ENCODE measurements around the gene FANCI.

Gene FANCI

DNA sequence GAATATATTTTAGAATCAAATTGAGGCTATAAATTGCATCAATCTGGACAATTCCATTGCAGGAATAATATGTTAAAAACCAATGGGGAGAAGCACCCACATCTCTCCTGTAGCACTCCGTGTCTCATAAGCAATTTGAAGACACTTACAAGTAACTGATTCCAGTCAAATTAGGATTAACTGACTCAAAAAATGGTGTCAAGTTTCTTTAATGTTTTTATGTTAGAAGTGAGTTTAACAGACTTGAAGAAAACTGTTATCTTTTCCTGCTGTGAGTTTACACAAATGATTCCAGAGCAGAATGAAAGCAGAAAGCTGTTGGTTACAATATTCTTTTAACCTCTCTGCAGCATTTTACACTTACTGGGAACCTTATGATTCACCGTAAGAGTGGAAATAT, 45.6 kb upstream of the FANCI start:
- no peak overlapping the region for H3K4me3 ChIP-seq (ENCODE audit: low read depth, low read length)
- DNase-seq (ENCODE audit: low read depth, low spot score): no peak
- ChIA-PET POLR2A (no interaction called here), CTCF (interaction anchor here (0.6 to 8.2 kb wide), 5 partner anchors 7 to 165 kb away, joined by 4 to 97 read pairs (median 10); no protein-coding TSS in a partner anchor)
- TF ChIP-seq, protein P1, sequence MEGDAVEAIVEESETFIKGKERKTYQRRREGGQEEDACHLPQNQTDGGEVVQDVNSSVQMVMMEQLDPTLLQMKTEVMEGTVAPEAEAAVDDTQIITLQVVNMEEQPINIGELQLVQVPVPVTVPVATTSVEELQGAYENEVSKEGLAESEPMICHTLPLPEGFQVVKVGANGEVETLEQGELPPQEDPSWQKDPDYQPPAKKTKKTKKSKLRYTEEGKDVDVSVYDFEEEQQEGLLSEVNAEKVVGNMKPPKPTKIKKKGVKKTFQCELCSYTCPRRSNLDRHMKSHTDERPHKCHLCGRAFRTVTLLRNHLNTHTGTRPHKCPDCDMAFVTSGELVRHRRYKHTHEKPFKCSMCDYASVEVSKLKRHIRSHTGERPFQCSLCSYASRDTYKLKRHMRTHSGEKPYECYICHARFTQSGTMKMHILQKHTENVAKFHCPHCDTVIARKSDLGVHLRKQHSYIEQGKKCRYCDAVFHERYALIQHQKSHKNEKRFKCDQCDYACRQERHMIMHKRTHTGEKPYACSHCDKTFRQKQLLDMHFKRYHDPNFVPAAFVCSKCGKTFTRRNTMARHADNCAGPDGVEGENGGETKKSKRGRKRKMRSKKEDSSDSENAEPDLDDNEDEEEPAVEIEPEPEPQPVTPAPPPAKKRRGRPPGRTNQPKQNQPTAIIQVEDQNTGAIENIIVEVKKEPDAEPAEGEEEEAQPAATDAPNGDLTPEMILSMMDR (IDR thresholded peaks at IDR 0.05; ENCODE audit: insufficient read depth, low read length, missing control alignments): no peak

DNA sequence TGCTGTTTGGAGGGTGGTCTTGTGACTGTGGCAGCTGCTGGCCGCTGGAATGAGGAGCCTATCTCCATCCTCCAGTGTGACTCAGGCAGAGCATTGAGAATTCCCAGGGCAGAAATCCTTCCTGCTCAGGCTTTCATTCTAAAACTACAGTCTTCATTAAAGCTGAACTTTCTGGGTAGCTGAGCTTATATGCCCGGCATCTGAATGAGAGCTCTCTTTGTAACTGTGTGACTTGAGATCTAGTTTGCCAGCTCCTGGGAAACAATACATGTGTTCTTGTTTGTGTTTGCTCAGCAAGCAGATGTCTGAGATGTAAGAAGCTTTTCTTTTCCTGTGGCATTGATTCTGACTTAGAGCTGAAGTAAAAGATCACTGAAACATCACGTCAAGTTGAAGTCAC, 44.8 kb upstream of the FANCI start:
- ChIA-PET POLR2A (no interaction called here), CTCF (interaction anchor here (0.8 to 8.2 kb wide), 8 partner anchors 6 to 141 kb away, joined by 3 to 97 read pairs (median 6); no protein-coding TSS in a partner anchor)
- no peak overlapping the region for H3K4me3 ChIP-seq (ENCODE audit: low read depth, low read length)
- no peak for DNase-seq (ENCODE audit: low read depth, low spot score)
- TF ChIP-seq, protein P1 (IDR thresholded peaks at IDR 0.05; ENCODE audit: insufficient read depth, low read length, missing control alignments): no peak

DNA sequence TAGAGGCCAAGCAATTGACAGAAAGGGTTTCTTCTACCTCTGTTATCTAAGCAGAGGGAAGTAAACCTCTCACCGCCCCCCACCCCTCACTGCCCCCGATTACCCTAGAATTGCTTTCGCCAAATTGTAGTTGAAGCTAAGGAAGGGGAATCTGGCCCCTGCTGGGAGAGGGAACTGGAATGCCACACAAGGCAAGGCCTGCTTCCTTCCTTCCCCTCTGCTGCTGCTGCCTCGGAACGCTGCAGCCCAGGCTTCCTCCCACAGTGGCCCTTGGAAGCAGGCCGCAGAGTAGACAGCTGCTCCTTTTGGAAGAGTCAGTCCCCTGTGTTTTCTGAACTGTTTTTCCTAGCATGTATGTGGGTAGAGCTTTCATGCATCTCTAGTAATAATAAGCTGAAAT, 44.0 kb upstream of the FANCI start:
- ChIA-PET CTCF (interaction anchor here (0.8 to 8.2 kb wide), 7 partner anchors 5 to 142 kb away, joined by 3 to 97 read pairs (median 7); no protein-coding TSS in a partner anchor), POLR2A (no interaction called here)
- no peak overlapping the region for H3K4me3 ChIP-seq (ENCODE audit: low read depth, low read length)
- no peak for DNase-seq (ENCODE audit: low read depth, low spot score)
- TF ChIP-seq, protein P1 (IDR thresholded peaks at IDR 0.05; ENCODE audit: insufficient read depth, low read length, missing control alignments): no peak

DNA sequence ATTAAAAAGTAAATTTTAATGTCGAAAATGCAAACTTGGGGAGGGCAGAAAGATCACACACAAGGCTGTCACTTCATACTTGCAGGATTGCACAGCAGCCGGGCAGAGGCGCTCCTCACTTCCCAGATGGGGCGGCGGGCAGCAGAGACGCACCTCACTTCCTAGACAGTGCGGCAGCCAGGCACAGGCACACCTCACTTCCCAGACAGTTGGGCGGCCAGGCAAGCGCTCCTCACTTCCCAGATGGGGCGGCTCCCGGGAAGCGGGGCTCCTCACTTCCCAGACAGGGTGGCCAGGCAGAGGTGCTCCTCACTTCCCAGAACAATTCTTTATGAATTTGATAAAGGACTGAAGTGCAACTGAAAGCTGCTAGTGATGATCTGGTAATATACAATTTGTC, 43.6 kb upstream of the FANCI start:
- no peak for DNase-seq (ENCODE audit: low read depth, low spot score)
- TF ChIP-seq, protein P1 (IDR thresholded peaks at IDR 0.05; ENCODE audit: insufficient read depth, low read length, missing control alignments): no peak
- no peak overlapping the region for H3K4me3 ChIP-seq (ENCODE audit: low read depth, low read length)
- ChIA-PET CTCF (interaction anchor here (1.3 to 8.2 kb wide), 6 partner anchors 5 to 143 kb away, joined by 3 to 97 read pairs (median 8); no protein-coding TSS in a partner anchor), POLR2A (no interaction called here)

DNA sequence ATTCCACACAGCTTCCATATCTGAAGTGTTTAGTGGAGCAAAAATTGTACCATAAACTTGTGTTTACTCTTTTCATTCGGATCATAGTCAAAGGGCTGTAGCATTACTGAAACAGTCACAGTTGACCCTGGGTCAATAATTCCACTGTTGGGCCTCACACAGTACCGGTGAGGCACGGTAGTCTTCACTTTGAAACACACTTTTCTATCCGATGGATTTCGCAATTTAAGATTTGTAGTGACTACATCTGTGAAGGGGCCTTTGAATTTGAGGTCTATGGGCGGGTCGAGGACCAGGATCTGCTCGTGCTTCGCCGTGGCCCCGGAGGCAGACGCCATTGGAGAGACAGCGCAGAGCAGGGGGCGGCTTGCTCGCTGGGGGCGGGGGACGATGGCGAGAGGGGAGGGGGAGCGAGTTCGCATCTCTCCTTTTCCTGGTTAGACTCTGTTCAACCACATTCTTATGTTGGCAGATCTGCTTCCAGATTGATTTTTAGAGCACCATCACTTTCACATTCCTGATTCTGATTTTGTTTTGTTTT, 42.2 kb upstream of the FANCI start:
- ChIA-PET POLR2A (no interaction called here), CTCF (interaction anchor here (1.0 kb wide), 2 partner anchors 8 to 104 kb away, joined by 3 to 4 read pairs; no protein-coding TSS in a partner anchor)
- no peak for DNase-seq (ENCODE audit: low read depth, low spot score)
- no peak overlapping the region for H3K4me3 ChIP-seq (ENCODE audit: low read depth, low read length)
- TF ChIP-seq, protein P1 (IDR thresholded peaks at IDR 0.05; ENCODE audit: insufficient read depth, low read length, missing control alignments): no peak

DNA sequence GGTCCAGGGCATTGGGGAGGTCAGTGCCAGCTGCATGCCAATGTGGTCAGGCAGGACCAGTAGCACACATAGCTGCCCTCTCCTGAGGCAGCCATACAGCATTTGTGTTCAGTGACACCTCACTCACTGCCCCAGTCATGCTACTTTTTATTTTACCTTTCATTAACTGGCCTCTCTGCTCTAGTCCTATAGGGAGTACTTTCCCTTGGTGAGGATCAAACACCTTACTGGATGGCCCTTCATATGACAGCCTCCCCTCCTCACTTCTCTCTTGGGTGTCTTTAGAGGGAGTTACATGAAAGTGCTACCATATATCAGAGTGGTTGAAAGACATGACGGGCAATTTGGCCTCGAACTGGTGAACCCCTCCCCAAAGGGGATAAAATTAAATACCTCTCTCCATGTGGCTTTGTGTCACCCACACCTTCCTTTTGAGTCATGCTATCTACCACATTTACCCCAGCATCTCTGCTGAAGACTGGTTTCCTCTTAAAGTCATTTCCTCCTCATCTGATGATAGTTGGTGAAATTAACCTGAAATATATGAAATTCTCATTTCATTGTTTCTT, 40.0 kb upstream of the FANCI start:
- no peak for DNase-seq (ENCODE audit: low read depth, low spot score)
- TF ChIP-seq, protein P1 (IDR thresholded peaks at IDR 0.05; ENCODE audit: insufficient read depth, low read length, missing control alignments): no peak
- CTCF ChIA-PET: interaction anchor here (0.7 to 6.2 kb wide), 8 partner anchors 8 to 226 kb away, joined by 3 to 123 read pairs (median 4); no protein-coding TSS in a partner anchor
- POLR2A ChIA-PET: no interaction called here
- no peak overlapping the region for H3K4me3 ChIP-seq (ENCODE audit: low read depth, low read length)

All from AG04449 (cell line).